ENCODE data around the gene NUPR1. TPM values are rescaled to one million over a fixed set of nuclear protein-coding genes. Genes with fewer than 3 reads are reported as not detected.
A peak's percentile ranks its signal among the peaks of the same experiment; 100 is the strongest.

Gene NUPR1
- total and polyA plus RNA-seq, 2 of the 13 experiments (the other 11 are each of a cell fraction or from before 2014, with no cell fraction given) = 18.0 to 25.6 TPM

- TF ChIP-seq, protein P1, sequence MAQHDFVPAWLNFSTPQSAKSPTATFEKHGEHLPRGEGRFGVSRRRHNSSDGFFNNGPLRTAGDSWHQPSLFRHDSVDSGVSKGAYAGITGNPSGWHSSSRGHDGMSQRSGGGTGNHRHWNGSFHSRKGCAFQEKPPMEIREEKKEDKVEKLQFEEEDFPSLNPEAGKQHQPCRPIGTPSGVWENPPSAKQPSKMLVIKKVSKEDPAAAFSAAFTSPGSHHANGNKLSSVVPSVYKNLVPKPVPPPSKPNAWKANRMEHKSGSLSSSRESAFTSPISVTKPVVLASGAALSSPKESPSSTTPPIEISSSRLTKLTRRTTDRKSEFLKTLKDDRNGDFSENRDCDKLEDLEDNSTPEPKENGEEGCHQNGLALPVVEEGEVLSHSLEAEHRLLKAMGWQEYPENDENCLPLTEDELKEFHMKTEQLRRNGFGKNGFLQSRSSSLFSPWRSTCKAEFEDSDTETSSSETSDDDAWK (CRISPR knock-in tag; IDR thresholded peaks at IDR 0.05) = no peak
- TF ChIP-seq, protein P2, sequence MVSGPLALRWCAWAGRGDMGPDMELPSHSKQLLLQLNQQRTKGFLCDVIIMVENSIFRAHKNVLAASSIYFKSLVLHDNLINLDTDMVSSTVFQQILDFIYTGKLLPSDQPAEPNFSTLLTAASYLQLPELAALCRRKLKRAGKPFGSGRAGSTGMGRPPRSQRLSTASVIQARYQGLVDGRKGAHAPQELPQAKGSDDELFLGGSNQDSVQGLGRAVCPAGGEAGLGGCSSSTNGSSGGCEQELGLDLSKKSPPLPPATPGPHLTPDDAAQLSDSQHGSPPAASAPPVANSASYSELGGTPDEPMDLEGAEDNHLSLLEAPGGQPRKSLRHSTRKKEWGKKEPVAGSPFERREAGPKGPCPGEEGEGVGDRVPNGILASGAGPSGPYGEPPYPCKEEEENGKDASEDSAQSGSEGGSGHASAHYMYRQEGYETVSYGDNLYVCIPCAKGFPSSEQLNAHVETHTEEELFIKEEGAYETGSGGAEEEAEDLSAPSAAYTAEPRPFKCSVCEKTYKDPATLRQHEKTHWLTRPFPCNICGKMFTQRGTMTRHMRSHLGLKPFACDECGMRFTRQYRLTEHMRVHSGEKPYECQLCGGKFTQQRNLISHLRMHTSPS (CRISPR knock-in tag; IDR thresholded peaks at IDR 0.05; ENCODE audit: low read depth) = no peak
- TF ChIP-seq CENPX (CRISPR knock-in tag; IDR thresholded peaks at IDR 0.05) (no peak), ZSCAN5A (CRISPR knock-in tag; IDR thresholded peaks at IDR 0.05; ENCODE audit: borderline replicate concordance) (peak; percentile 96; the same call in 1 of the 2 replicates), MEIS2 (CRISPR knock-in tag; IDR thresholded peaks at IDR 0.05) (peak; percentile 61; the same call in 1 of the 2 replicates), FOXO4 (CRISPR knock-in tag; conservative IDR thresholded peaks at IDR 0.05) (no peak), CAMTA2 (CRISPR knock-in tag; IDR thresholded peaks at IDR 0.05; ENCODE audit: borderline replicate concordance) (no peak), ZNF121 (CRISPR knock-in tag; IDR thresholded peaks at IDR 0.05) (peak; percentile 75), TCF7L2 (IDR thresholded peaks at IDR 0.05; ENCODE audit: low read depth, low read length) (no peak), ZNF597 (CRISPR knock-in tag; IDR thresholded peaks at IDR 0.05) (no peak), RFX5 (IDR thresholded peaks at IDR 0.05; ENCODE audit: low read depth, low read length) (no peak), ZSCAN30 (CRISPR knock-in tag; IDR thresholded peaks at IDR 0.05) (no peak), NFE2L1 (CRISPR knock-in tag; IDR thresholded peaks at IDR 0.05; ENCODE audit: borderline replicate concordance) (no peak), ZNF292 (CRISPR knock-in tag; IDR thresholded peaks at IDR 0.05; ENCODE audit: borderline replicate concordance, low read depth) (no peak; the same call in 1 of the 2 replicates), ZNF124 (CRISPR knock-in tag; IDR thresholded peaks at IDR 0.05) (peak; percentile 96), ATF4 (CRISPR knock-in tag; IDR thresholded peaks at IDR 0.05) (peak in 1 of 2 experiments; percentile 79; a peak in 1 of 4 replicates), RAD21 (CRISPR knock-in tag; IDR thresholded peaks at IDR 0.05) (0 out of 2 replicates have a peak, but pooled peaks have one; percentile 29)
- TF ChIP-seq, protein P3, sequence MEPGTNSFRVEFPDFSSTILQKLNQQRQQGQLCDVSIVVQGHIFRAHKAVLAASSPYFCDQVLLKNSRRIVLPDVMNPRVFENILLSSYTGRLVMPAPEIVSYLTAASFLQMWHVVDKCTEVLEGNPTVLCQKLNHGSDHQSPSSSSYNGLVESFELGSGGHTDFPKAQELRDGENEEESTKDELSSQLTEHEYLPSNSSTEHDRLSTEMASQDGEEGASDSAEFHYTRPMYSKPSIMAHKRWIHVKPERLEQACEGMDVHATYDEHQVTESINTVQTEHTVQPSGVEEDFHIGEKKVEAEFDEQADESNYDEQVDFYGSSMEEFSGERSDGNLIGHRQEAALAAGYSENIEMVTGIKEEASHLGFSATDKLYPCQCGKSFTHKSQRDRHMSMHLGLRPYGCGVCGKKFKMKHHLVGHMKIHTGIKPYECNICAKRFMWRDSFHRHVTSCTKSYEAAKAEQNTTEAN (CRISPR knock-in tag; conservative IDR thresholded peaks at IDR 0.05) = peak; percentile 60
Observed at GRCh38 chr16:28526201-28527099, 12.3 kb downstream of the NUPR1 start (continued).
